Naive thymus-derived CD4-positive, alpha-beta T cell (primary cell): ENCODE measurements around the gene ACOXL. TPM values are rescaled to one million over a fixed set of nuclear protein-coding genes. Genes with fewer than 3 reads are reported as not detected.

Experiments
- ATAC-seq: fragments of 150-1000 bp; cut with Tn5 transposase; 2 replicates; pipeline ENCODE4 v1.10.0; 2021; ENCODE audit warnings: mild to moderate bottlenecking, moderate library complexity
- CTCF ChIA-PET: fragments of 350-600 bp; sonication (Branson Sonifier 250); formaldehyde crosslinking; loops from one replicate; lab custom pipeline; 2021; ENCODE audit warnings: antibody characterized with exemption; lab: Charles Lee
- POLR2A ChIA-PET: fragments of 350-600 bp; sonication (Branson Sonifier 250); formaldehyde crosslinking; loops from one replicate; lab custom pipeline; 2021; ENCODE audit warnings: antibody characterized with exemption, inconsistent platforms; lab: Charles Lee
- DNase-seq, 9 donors: peaks; one replicate each; pipeline versions ENCODE4 v3.0.0 to v3.0.0-alpha.2; 2020 to 2022; ENCODE audit warnings: mixed read lengths in 1 of 9
- H3K27ac ChIP-seq: one replicate; pipeline ENCODE4 v1.7.0; 2013; ENCODE audit warnings: mild to moderate bottlenecking, low read depth, low read length, moderate library complexity
- H3K27me3 ChIP-seq, 2 donors: one replicate each; pipeline ENCODE4 v1.7.0; 2013; ENCODE audit warnings: low read length in 2 of 2, mild to moderate bottlenecking in 2 of 2, moderate library complexity in 2 of 2; ENCODE audit not compliant: control insufficient read depth in 2 of 2, insufficient read depth in 2 of 2
- H3K36me3 ChIP-seq, 3 experiments: 1 replicate in 2 of 3; 2 replicates in 1 of 3; pipeline ENCODE4 v1.7.0; 2013; ENCODE audit warnings: low read length in 3 of 3, mild to moderate bottlenecking in 3 of 3, moderate library complexity in 1 of 3; ENCODE audit not compliant: insufficient read depth in 3 of 3, control insufficient read depth in 2 of 3
- H3K4me1 ChIP-seq, 2 donors: one replicate each; pipeline ENCODE4 v1.7.0; 2013; ENCODE audit warnings: low read length in 2 of 2, mild to moderate bottlenecking in 2 of 2, moderate library complexity in 1 of 2; ENCODE audit not compliant: control insufficient read depth in 2 of 2, insufficient read depth in 2 of 2
- H3K4me3 ChIP-seq: 2 replicates; pipeline ENCODE4 v1.7.0; 2013; ENCODE audit warnings: mild to moderate bottlenecking, low read length
- H3K9me3 ChIP-seq, 3 experiments: 1 replicate in 2 of 3; 2 replicates in 1 of 3; pipeline ENCODE4 v1.7.0; 2013; ENCODE audit warnings: low read length in 3 of 3; ENCODE audit not compliant: control insufficient read depth in 2 of 3
- H3K27ac Mint-ChIP-seq, 9 donors: one replicate each; pipeline ENCODE4 v1.8.0; 2020 to 2022; ENCODE audit warnings: mixed read lengths in 9 of 9, mild to moderate bottlenecking in 8 of 9, moderate library complexity in 5 of 9, inconsistent platforms in 2 of 9
- H3K27me3 Mint-ChIP-seq, 5 donors: one replicate each; pipeline ENCODE4 v1.8.0; 2021 to 2022; ENCODE audit warnings: mixed read lengths in 5 of 5, mild to moderate bottlenecking in 1 of 5
- H3K36me3 Mint-ChIP-seq, 5 donors: one replicate each; pipeline ENCODE4 v1.8.0; 2020 to 2022; ENCODE audit warnings: mixed read lengths in 5 of 5, mild to moderate bottlenecking in 3 of 5, inconsistent platforms in 1 of 5
- H3K4me1 Mint-ChIP-seq, 7 donors: one replicate each; pipeline ENCODE4 v1.8.0; 2020 to 2022; ENCODE audit warnings: mixed read lengths in 7 of 7, mild to moderate bottlenecking in 3 of 7, inconsistent platforms in 1 of 7
- H3K4me3 Mint-ChIP-seq, 10 donors: one replicate each; pipeline ENCODE4 v1.8.0; 2020 to 2022; ENCODE audit warnings: mild to moderate bottlenecking in 10 of 10, mixed read lengths in 10 of 10, moderate library complexity in 6 of 10, inconsistent platforms in 2 of 10
- H3K9me3 Mint-ChIP-seq, 11 donors: one replicate each; pipeline ENCODE4 v1.8.0; 2020 to 2022; ENCODE audit warnings: mixed read lengths in 11 of 11, mild to moderate bottlenecking in 4 of 11, inconsistent platforms in 1 of 11, moderate library complexity in 1 of 11
- intact Hi-C, 2 donors: fragments of 100-400 bp; cut with micrococcal nuclease; formaldehyde crosslinking; loops; one replicate each; pipeline ENCODE4 v1.15.1; 2023
- polyA plus RNA-seq, 2 donors: library from polyadenylated mRNA; unstranded; fragments of 300-500 nt; fragmentation: Illumina TruSeq; gene quantifications; one replicate each; pipeline ENCODE4 v1.2.3, GENCODE V29; 2021
- total RNA-seq, 6 experiments: library from RNA in 5 of 6; stranded (reverse) in 5 of 6; gene quantifications; 1 replicate in 5 of 6; 2 replicates in 1 of 6; pipeline ENCODE4 v1.2.3 and lab custom pipeline; 2021 to 2026

Gene ACOXL
- total and polyA plus RNA-seq, 7 experiments from 2014 or later, result 0.29 TPM; not detected in 6

GRCh38 chr2:110785439-110785838 is 53.1 kb downstream of the ACOXL start:
- DNase-seq (no peak), ATAC-seq (no peak)
- POLR2A ChIA-PET, result no interaction called here
- Histone ChIP-seq H3K27me3 (no peaks in the 10 kb centered on the region), H3K9me3 (no peaks in the 10 kb centered on the region), H3K4me1 (no peaks in the 10 kb centered on the region), H3K27ac (no peak overlapping the region), H3K4me3 (no peak overlapping the region), H3K36me3 (no peaks in the 10 kb centered on the region)
- Mint-ChIP-seq H3K4me3 (no peak overlapping the region), H3K9me3 (peaks cover 0 to 7% (median 0%) of the 10 kb centered on the region in 11 donors), H3K27me3 (peaks cover 23 to 63% (median 32%) of the 10 kb centered on the region in 5 donors), H3K4me1 (no peaks in the 10 kb centered on the region), H3K27ac (no peak overlapping the region), H3K36me3 (peaks cover 0 to 4% (median 0%) of the 10 kb centered on the region in 5 donors)
- intact Hi-C loops, result no loop called here
- CTCF ChIA-PET, result no interaction called here

DNA sequence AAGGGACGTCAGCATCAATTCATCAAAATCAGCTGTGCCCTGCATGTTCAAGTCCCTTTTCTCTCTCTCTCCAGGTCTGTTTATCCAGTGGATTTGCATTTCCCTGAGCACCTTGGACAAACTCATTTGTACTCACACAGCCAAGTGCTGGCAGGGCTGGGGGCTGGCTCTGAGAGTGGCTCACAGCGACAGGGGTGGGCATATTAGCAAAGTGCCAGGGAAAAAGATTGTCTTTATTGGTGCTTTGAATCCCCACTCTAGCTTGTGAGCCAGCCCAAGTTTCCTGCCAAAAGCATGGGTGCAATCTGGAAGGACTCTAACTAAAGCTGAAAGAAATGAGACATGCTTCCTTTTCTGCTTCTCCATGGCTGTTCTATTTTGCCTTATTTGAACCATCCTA is 56.6 kb downstream of the ACOXL start:
- H3K4me1 ChIP-seq, result no peaks in the 10 kb centered on the region
- CTCF ChIA-PET, result interaction anchor here (1.1 kb wide), 1 partner anchor 22 kb away, joined by 4 read pairs; no protein-coding TSS in a partner anchor

GRCh38 chr2:110789706-110790105 is 57.3 kb downstream of the ACOXL start:
- Mint-ChIP-seq H3K27me3 (peaks cover 28 to 71% (median 38%) of the 10 kb centered on the region in 5 donors), H3K4me1 (no peaks in the 10 kb centered on the region), H3K27ac (no peak overlapping the region), H3K9me3 (peaks cover 0 to 7% (median 0%) of the 10 kb centered on the region in 11 donors), H3K4me3 (no peak overlapping the region), H3K36me3 (peaks cover 0 to 4% (median 0%) of the 10 kb centered on the region in 5 donors)
- ATAC-seq (no peak), DNase-seq (no peak)
- Histone ChIP-seq H3K9me3 (no peaks in the 10 kb centered on the region), H3K4me3 (no peak overlapping the region), H3K4me1 (no peaks in the 10 kb centered on the region), H3K36me3 (no peaks in the 10 kb centered on the region), H3K27ac (no peak overlapping the region), H3K27me3 (peaks cover 0 to 5% of the 10 kb centered on the region in 2 donors)
- POLR2A ChIA-PET, result no interaction called here
- CTCF ChIA-PET, result interaction anchor here (1.1 kb wide), 1 partner anchor 22 kb away, joined by 4 read pairs; no protein-coding TSS in a partner anchor
- intact Hi-C loops, result no loop called here

More for the DNA sequence above, 56.6 kb downstream of the ACOXL start:
- H3K27me3 ChIP-seq, result peaks cover 0 to 5% of the 10 kb centered on the region in 2 donors
- intact Hi-C loops, result no loop called here
- Mint-ChIP-seq H3K4me3 (no peak overlapping the region), H3K27ac (no peak overlapping the region), H3K27me3 (peaks cover 25 to 68% (median 35%) of the 10 kb centered on the region in 5 donors), H3K36me3 (peaks cover 0 to 4% (median 0%) of the 10 kb centered on the region in 5 donors), H3K4me1 (no peaks in the 10 kb centered on the region), H3K9me3 (peaks cover 0 to 7% (median 0%) of the 10 kb centered on the region in 11 donors)
- H3K4me3 ChIP-seq, result no peak overlapping the region
- no peaks in the 10 kb centered on the region for H3K9me3 ChIP-seq
- no peaks in the 10 kb centered on the region for H3K36me3 ChIP-seq
- no peak for ATAC-seq
- POLR2A ChIA-PET, result no interaction called here
- no peak overlapping the region for H3K27ac ChIP-seq
- DNase-seq, result no peak

DNA sequence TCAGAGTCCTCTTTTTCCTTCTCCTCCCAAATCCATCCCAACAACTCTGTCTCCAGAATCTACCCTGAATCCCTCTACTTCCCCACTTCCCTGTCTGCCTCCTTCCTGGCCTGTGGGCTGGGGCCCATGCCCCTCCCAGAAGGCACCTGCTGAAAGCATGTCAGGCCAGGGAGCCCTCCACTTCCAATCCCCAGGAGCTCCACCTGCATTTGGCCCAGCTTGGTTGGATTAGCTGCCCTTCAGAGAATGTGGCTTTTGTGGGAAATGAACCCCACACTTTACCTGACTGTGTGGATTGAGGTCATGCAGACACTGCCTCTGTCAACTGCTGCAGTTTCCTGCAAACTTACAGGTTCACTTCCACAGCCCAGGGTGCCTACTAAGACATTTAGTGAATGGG is 58.5 kb downstream of the ACOXL start:
- ChIA-PET POLR2A (no interaction called here), CTCF (no interaction called here)
- H3K9me3 ChIP-seq, result no peaks in the 10 kb centered on the region
- ATAC-seq, result no peak
- Mint-ChIP-seq H3K36me3 (peaks cover 0 to 4% (median 0%) of the 10 kb centered on the region in 5 donors), H3K4me1 (no peaks in the 10 kb centered on the region), H3K4me3 (no peak overlapping the region), H3K27ac (no peak overlapping the region), H3K27me3 (peaks cover 26 to 72% (median 45%) of the 10 kb centered on the region in 5 donors), H3K9me3 (peaks cover 0 to 3% (median 0%) of the 10 kb centered on the region in 11 donors)
- no peak overlapping the region for H3K4me3 ChIP-seq
- DNase-seq, result no peak
- intact Hi-C loops, result no loop called here
- H3K27me3 ChIP-seq, result peaks cover 0 to 5% of the 10 kb centered on the region in 2 donors
- no peaks in the 10 kb centered on the region for H3K36me3 ChIP-seq
- H3K27ac ChIP-seq, result no peak overlapping the region
- no peaks in the 10 kb centered on the region for H3K4me1 ChIP-seq

DNA sequence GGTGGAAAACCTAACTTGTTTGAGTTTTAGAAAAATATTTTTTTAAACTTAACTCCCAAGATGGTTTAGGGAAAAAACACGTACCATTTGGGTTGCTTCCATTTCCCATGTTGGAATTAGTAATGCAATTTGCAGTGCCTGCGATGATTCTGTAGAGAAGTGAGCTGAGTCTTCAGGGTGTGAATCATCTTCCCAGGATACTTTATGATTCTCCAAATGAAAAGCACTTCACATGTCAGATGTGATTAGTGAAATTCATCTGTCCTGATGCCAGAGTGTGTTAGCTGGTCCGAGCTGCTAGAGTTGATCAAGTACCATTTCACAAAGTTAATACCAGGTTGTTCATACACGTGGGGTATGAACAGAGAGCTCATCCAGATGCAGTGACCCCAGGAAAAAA is 59.1 kb downstream of the ACOXL start:
- Histone ChIP-seq H3K27me3 (peaks cover 0 to 5% of the 10 kb centered on the region in 2 donors), H3K4me3 (no peak overlapping the region), H3K9me3 (no peaks in the 10 kb centered on the region), H3K4me1 (no peaks in the 10 kb centered on the region), H3K27ac (no peak overlapping the region), H3K36me3 (no peaks in the 10 kb centered on the region)
- intact Hi-C loops, result no loop called here
- POLR2A ChIA-PET, result no interaction called here
- H3K27me3 Mint-ChIP-seq, result peaks cover 25 to 75% (median 45%) of the 10 kb centered on the region in 5 donors
- no peak for ATAC-seq
- peaks cover 0 to 3% (median 0%) of the 10 kb centered on the region in 11 donors for H3K9me3 Mint-ChIP-seq
- H3K36me3 Mint-ChIP-seq, result peaks cover 0 to 4% (median 0%) of the 10 kb centered on the region in 5 donors
- CTCF ChIA-PET, result no interaction called here
- no peak overlapping the region for H3K4me3 Mint-ChIP-seq
- H3K4me1 Mint-ChIP-seq, result no peaks in the 10 kb centered on the region
- H3K27ac Mint-ChIP-seq, result no peak overlapping the region
- DNase-seq, result no peak

DNA sequence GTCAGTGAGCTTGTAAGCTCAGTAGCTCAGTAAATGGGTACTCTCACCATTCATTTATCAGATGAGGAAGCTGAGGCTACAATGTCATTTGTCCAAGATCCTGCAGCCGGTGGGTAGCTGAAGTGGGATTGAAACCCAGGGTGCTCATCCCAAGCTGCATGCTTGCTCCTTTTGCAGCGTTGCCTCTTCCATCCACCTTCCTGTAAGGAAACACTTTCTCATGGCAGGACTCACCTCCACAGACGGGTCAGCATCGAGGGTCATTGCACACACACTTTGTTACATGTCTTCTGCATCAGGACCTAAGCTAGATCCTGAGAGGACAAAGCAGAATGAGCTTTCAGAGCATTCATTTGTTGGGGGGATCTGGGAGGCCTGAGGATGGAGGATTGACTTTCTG is 60.7 kb downstream of the ACOXL start:
- Mint-ChIP-seq H3K4me1 (no peaks in the 10 kb centered on the region), H3K36me3 (no peaks in the 10 kb centered on the region), H3K9me3 (no peaks in the 10 kb centered on the region), H3K27me3 (peaks cover 21 to 80% (median 35%) of the 10 kb centered on the region in 5 donors), H3K27ac (no peak overlapping the region), H3K4me3 (no peak overlapping the region)
- Histone ChIP-seq H3K27me3 (peaks cover 0 to 5% of the 10 kb centered on the region in 2 donors), H3K4me3 (no peak overlapping the region), H3K4me1 (no peaks in the 10 kb centered on the region), H3K27ac (no peak overlapping the region), H3K36me3 (no peaks in the 10 kb centered on the region), H3K9me3 (no peaks in the 10 kb centered on the region)
- intact Hi-C loops, result no loop called here
- DNase-seq (no peak), ATAC-seq (no peak)
- ChIA-PET POLR2A (no interaction called here), CTCF (interaction anchor here (0.7 kb wide), 1 partner anchor 1835 kb away, joined by 3 read pairs; no protein-coding TSS in a partner anchor)

- Histone ChIP-seq H3K4me3 (no peak overlapping the region), H3K27ac (no peak overlapping the region), H3K36me3 (no peaks in the 10 kb centered on the region), H3K4me1 (no peaks in the 10 kb centered on the region), H3K9me3 (no peaks in the 10 kb centered on the region), H3K27me3 (peaks cover 0 to 5% of the 10 kb centered on the region in 2 donors)
- Mint-ChIP-seq H3K27me3 (peaks cover 32 to 80% (median 37%) of the 10 kb centered on the region in 5 donors), H3K9me3 (no peaks in the 10 kb centered on the region), H3K36me3 (no peaks in the 10 kb centered on the region), H3K4me3 (no peak overlapping the region), H3K27ac (no peak overlapping the region), H3K4me1 (no peaks in the 10 kb centered on the region)
- POLR2A ChIA-PET, result no interaction called here
- DNase-seq, result no peak
- no peak for ATAC-seq
- CTCF ChIA-PET, result no interaction called here
- intact Hi-C loops, result no loop called here
These were observed 62.0 kb downstream of the ACOXL start for GRCh38 chr2:110794390-110794789.
